GM19351 (cell line): ENCODE measurements around the gene UQCC2.

Experiments
- ATAC-seq: cut with Tn5 transposase; IDR thresholded peaks from one replicate; pipeline ENCODE4 v1.9.1; 2021; ENCODE audit warnings: mild to moderate bottlenecking, moderate library complexity; ENCODE audit not compliant: unreplicated experiment

UQCC2 gene

GRCh38 chr6:33725891-33726673, 14.6 kb upstream of the UQCC2 start:
- no peak for ATAC-seq

GRCh38 chr6:33725222-33725621, 13.7 kb upstream of the UQCC2 start:
- ATAC-seq, result no peak

- no peak for ATAC-seq
Observed at GRCh38 chr6:33724102-33725023, 12.9 kb upstream of the UQCC2 start.

GRCh38 chr6:33723371-33724085, 12.0 kb upstream of the UQCC2 start:
- no peak for ATAC-seq

- ATAC-seq, result no peak
Observed at GRCh38 chr6:33722103-33722623, 10.7 kb upstream of the UQCC2 start.

GRCh38 chr6:33721508-33721907, 10.0 kb upstream of the UQCC2 start:
- no peak for ATAC-seq

GRCh38 chr6:33720998-33721397, 9.5 kb upstream of the UQCC2 start:
- no peak for ATAC-seq

GRCh38 chr6:33719326-33719987, 8.0 kb upstream of the UQCC2 start:
- ATAC-seq, result no peak

- no peak for ATAC-seq
Observed at GRCh38 chr6:33718713-33719112, 7.2 kb upstream of the UQCC2 start.

GRCh38 chr6:33717934-33718455, 6.5 kb upstream of the UQCC2 start:
- no peak for ATAC-seq

- ATAC-seq, result no peak
Observed at GRCh38 chr6:33716890-33717632, 5.6 kb upstream of the UQCC2 start.

GRCh38 chr6:33716379-33716778, 4.9 kb upstream of the UQCC2 start:
- no peak for ATAC-seq

- no peak for ATAC-seq
Observed at GRCh38 chr6:33714385-33715040, 3.0 kb upstream of the UQCC2 start.

- ATAC-seq, result no peak
Observed at GRCh38 chr6:33713786-33714185, 2.3 kb upstream of the UQCC2 start.

GRCh38 chr6:33712914-33713313, 1.4 kb upstream of the UQCC2 start:
- ATAC-seq, result no peak

- ATAC-seq, result no peak
Observed at GRCh38 chr6:33710296-33711121, 991 bp downstream of the UQCC2 start.

GRCh38 chr6:33709605-33710295, 1.8 kb downstream of the UQCC2 start:
- ATAC-seq, result no peak
